HepG2 (cell line): Measurements from ENCODE around the gene ZC3H14.

Experiments
- EP300 ChIP-seq, 3 experiments: sonication (generic) in 1 of 3; formaldehyde crosslinking in 1 of 3; IDR thresholded peaks; 2 replicates each; pipeline versions ENCODE4 v1.5.1 to v1.6.1; 2011 to 2020; ENCODE audit warnings: low read depth in 2 of 3, low read length in 2 of 3, borderline replicate concordance in 1 of 3, improper control_type of control experiment in 1 of 3, mild to moderate bottlenecking in 1 of 3, missing genetic modification reagents in 1 of 3, moderate library complexity in 1 of 3
- HOXA3 ChIP-seq: sonication (generic); formaldehyde crosslinking; IDR thresholded peaks from 2 replicates; pipeline ENCODE4 v1.5.0; 2020; ENCODE audit warnings: missing genetic modification reagents
- ZNF232 ChIP-seq: sonication (generic); formaldehyde crosslinking; IDR thresholded peaks from 2 replicates; pipeline ENCODE4 v1.4.0; 2020; ENCODE audit warnings: missing genetic modification reagents, borderline replicate concordance
- ZNF605 ChIP-seq: sonication (generic); formaldehyde crosslinking; IDR thresholded peaks from 2 replicates; pipeline ENCODE4 v1.8.0; 2022; ENCODE audit warnings: mild to moderate bottlenecking, missing genetic modification reagents
- TF ChIP-seq, protein P1 (sequence below): sonication (generic); formaldehyde crosslinking; IDR thresholded peaks from 2 replicates; pipeline ENCODE4 v1.8.0; 2022; ENCODE audit warnings: mild to moderate bottlenecking, missing genetic modification reagents, moderate library complexity
- TF ChIP-seq, protein P2 (sequence below): sonication (generic); formaldehyde crosslinking; IDR thresholded peaks from 2 replicates; pipeline ENCODE4 v1.4.0; 2020; ENCODE audit warnings: missing genetic modification reagents, mild to moderate bottlenecking, borderline replicate concordance
- TF ChIP-seq, protein P3 (sequence below): sonication (generic); formaldehyde crosslinking; IDR thresholded peaks from 2 replicates; pipeline ENCODE4 v1.5.0; 2020; ENCODE audit warnings: mild to moderate bottlenecking, missing genetic modification reagents, moderate library complexity

DNA sequence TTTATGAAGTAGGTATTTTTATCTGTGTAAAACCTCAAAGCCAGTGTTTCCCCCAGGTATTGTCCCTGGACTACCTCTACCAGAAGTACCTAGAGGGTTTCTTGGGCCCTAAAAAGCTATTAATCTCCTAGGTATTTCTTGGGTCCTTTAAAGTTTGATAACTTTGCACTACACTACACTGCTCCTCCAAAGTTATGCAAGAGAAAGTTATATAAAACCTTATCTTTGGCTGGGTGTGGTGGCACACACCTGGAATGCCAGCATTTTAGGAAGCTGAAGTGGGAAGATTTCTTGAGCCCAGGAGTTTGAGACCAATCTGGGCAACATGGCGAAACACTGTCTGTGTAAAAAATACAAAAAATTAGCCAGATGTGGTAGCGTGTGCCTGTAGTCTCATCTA lies 42.9 kb upstream of the ZC3H14 start:
- TF ChIP-seq, protein P1, sequence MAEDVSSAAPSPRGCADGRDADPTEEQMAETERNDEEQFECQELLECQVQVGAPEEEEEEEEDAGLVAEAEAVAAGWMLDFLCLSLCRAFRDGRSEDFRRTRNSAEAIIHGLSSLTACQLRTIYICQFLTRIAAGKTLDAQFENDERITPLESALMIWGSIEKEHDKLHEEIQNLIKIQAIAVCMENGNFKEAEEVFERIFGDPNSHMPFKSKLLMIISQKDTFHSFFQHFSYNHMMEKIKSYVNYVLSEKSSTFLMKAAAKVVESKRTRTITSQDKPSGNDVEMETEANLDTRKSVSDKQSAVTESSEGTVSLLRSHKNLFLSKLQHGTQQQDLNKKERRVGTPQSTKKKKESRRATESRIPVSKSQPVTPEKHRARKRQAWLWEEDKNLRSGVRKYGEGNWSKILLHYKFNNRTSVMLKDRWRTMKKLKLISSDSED (CRISPR knock-in tag) = no peak
- TF ChIP-seq, protein P2, sequence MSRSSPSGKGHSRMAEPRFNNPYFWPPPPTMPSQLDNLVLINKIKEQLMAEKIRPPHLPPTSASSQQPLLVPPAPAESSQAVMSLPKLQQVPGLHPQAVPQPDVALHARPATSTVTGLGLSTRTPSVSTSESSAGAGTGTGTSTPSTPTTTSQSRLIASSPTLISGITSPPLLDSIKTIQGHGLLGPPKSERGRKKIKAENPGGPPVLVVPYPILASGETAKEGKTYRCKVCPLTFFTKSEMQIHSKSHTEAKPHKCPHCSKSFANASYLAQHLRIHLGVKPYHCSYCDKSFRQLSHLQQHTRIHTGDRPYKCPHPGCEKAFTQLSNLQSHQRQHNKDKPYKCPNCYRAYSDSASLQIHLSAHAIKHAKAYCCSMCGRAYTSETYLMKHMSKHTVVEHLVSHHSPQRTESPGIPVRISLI (CRISPR knock-in tag) = no peak
- TF ChIP-seq ZNF232 (no peak), ZNF605 (CRISPR knock-in tag) (no peak), EP300 (IDR thresholded peaks at IDR 0.05; ENCODE audit: low read depth in 2 of 2, low read length in 2 of 2) (no peak), EP300 (CRISPR knock-in tag; IDR thresholded peaks at IDR 0.05; ENCODE audit: borderline replicate concordance) (no peak), HOXA3 (CRISPR knock-in tag) (no peak)
- TF ChIP-seq, protein P3, sequence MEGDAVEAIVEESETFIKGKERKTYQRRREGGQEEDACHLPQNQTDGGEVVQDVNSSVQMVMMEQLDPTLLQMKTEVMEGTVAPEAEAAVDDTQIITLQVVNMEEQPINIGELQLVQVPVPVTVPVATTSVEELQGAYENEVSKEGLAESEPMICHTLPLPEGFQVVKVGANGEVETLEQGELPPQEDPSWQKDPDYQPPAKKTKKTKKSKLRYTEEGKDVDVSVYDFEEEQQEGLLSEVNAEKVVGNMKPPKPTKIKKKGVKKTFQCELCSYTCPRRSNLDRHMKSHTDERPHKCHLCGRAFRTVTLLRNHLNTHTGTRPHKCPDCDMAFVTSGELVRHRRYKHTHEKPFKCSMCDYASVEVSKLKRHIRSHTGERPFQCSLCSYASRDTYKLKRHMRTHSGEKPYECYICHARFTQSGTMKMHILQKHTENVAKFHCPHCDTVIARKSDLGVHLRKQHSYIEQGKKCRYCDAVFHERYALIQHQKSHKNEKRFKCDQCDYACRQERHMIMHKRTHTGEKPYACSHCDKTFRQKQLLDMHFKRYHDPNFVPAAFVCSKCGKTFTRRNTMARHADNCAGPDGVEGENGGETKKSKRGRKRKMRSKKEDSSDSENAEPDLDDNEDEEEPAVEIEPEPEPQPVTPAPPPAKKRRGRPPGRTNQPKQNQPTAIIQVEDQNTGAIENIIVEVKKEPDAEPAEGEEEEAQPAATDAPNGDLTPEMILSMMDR (CRISPR knock-in tag) = no peak
